Osteocyte (in vitro differentiated cells): ENCODE data around the gene BBS2. TPM values are rescaled to one million over a fixed set of nuclear protein-coding genes. Genes with fewer than 3 reads are reported as not detected.

Experiments used
- DNase-seq: peaks from one replicate; pipeline ENCODE4 v3.0.0; 2021; ENCODE audit warnings: mixed read lengths; ENCODE audit not compliant: unreplicated experiment; ENCODE audit errors: extremely low spot score
- H3K27ac Mint-ChIP-seq: one replicate; pipeline ENCODE4 v1.8.0; 2021; ENCODE audit warnings: mild to moderate bottlenecking, mixed read lengths; ENCODE audit not compliant: unreplicated experiment
- H3K27me3 Mint-ChIP-seq: one replicate; pipeline ENCODE4 v1.8.0; 2021; ENCODE audit warnings: mixed read lengths; ENCODE audit not compliant: unreplicated experiment
- H3K36me3 Mint-ChIP-seq: one replicate; pipeline ENCODE4 v1.8.0; 2021; ENCODE audit warnings: mixed read lengths; ENCODE audit not compliant: unreplicated experiment
- H3K4me1 Mint-ChIP-seq: one replicate; pipeline ENCODE4 v1.8.0; 2021; ENCODE audit warnings: mixed read lengths; ENCODE audit not compliant: unreplicated experiment
- H3K4me3 Mint-ChIP-seq: one replicate; pipeline ENCODE4 v1.8.0; 2021; ENCODE audit warnings: mild to moderate bottlenecking, moderate library complexity, mixed read lengths; ENCODE audit not compliant: unreplicated experiment
- H3K9me3 Mint-ChIP-seq: one replicate; pipeline ENCODE4 v1.8.0; 2021; ENCODE audit warnings: mixed read lengths; ENCODE audit not compliant: unreplicated experiment
- CTCF ChIP-seq: fragments of 200-600 bp; sonication (generic); IDR thresholded peaks from 2 replicates; pipeline ENCODE4 v1.5.0; 2021; ENCODE audit warnings: antibody characterized with exemption, mild to moderate bottlenecking, moderate library complexity
- total RNA-seq: library from RNA; stranded (reverse); gene quantifications from 2 replicates; pipeline ENCODE4 v1.2.1, GENCODE V29; 2021

Gene BBS2
- total RNA-seq, 1 donor from 2014 or later, result 58.7 TPM

- no peak for TF ChIP-seq CTCF
- no peaks in the 10 kb centered on the region for H3K27me3 Mint-ChIP-seq
- peaks cover 57% of the 10 kb centered on the region for H3K36me3 Mint-ChIP-seq
- no peaks in the 10 kb centered on the region for H3K9me3 Mint-ChIP-seq
- DNase-seq, result no peak
- H3K4me1 Mint-ChIP-seq, result no peaks in the 10 kb centered on the region
- no peak overlapping the region for H3K27ac Mint-ChIP-seq
- no peak overlapping the region for H3K4me3 Mint-ChIP-seq
Observed at GRCh38 chr16:56462064-56462796, 57.6 kb downstream of the BBS2 start.

DNA sequence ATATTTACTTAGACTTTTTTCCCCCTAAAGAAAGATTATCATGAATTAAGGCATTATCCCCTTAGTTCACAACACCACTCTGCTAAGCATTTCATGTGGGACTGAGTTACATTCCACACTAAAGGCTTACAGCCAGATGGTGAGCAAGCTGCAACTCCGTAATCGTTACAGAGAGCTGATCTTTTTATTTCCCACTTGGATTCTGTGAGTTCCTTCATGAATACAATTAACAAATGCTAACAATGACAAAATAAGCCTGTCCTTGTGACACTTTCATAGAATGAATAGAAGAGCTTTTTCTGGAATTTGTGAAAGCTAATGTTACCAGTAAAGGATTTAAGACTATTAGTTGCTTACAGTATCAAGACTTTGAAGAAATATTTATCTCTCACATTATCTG is 59.7 kb downstream of the BBS2 start:
- Mint-ChIP-seq H3K36me3 (peaks cover 53% of the 10 kb centered on the region), H3K4me1 (peaks cover 2% of the 10 kb centered on the region), H3K9me3 (no peaks in the 10 kb centered on the region), H3K4me3 (no peak overlapping the region), H3K27ac (no peak overlapping the region), H3K27me3 (no peaks in the 10 kb centered on the region)
- no peak for TF ChIP-seq CTCF
- no peak for DNase-seq

DNA sequence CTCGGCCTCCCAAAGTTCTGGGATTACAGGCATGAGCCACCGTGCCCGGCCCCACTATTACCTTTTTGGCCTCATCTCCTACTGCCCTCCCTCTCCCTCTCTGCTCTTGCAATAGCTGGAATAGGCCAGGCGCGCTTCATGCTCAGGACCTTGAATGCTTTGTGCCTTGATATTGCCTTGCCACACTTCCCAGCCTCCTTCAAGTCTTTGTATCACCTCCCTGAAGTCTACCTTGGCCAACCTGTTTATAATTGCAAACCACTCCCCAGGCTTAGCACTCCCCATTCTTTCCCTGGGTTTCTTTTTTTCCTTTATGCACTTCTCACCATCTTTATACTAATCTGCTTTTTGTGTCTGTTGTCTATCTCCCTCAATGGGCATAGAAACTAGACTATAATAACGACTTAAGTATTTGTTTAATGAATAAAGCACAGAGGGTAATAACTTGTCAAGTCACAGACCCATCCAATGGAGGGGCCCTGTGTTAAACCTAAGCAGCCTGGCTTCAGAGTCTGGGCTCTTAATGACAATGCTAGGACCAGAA is 61.8 kb downstream of the BBS2 start:
- no peak for TF ChIP-seq CTCF
- no peaks in the 10 kb centered on the region for H3K27me3 Mint-ChIP-seq
- H3K36me3 Mint-ChIP-seq, result peaks cover 53% of the 10 kb centered on the region
- no peak overlapping the region for H3K4me3 Mint-ChIP-seq
- DNase-seq, result no peak
- peaks cover 5% of the 10 kb centered on the region for H3K4me1 Mint-ChIP-seq
- H3K27ac Mint-ChIP-seq, result peak overlapping the region; percentile 12
- no peaks in the 10 kb centered on the region for H3K9me3 Mint-ChIP-seq

DNA sequence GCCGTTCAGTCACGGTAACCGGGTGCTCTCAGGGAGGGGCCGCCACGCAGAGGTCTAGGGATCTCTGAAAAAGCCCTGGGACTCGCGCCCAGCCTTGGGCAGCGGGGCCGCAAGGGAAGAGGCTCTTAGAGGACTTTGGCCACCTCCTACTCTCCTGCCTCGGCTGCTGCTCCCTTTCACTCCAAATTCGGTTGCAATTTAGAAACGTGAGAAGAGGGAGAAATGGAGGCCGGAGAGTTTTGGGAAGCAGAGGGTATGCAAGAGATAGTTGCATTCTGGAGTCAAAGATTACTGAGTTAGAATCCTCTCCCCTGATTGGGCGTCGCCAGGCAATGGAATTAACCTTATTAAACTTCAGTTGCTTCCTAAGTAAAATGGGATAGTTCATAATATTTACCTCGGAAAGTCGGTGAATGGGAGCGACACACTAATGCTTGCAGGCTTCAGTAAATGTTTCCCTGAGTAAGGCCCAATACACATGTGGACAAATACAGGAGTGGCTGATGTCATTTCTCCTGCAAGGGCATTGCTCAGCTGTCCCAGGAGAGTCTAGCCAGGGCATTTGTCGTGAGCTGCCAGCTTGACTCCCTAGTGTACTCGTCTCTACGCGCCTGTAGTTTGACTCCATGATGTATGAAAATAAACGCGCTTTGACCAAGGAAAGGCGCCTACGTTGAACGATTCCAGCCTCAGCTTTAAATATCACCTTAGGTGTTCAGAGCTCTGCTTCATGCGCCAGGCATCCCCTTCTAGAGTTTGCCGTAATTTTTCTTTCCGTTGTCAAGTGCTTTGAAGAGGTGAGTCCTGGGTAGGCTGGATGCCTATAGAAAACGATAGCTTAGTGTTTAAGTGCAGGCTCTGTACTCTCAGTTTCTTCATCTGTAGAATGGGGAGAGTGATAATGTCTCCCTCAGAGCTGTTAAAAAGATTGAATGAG is 67.8 kb downstream of the BBS2 start:
- peaks cover 41% of the 10 kb centered on the region for H3K4me1 Mint-ChIP-seq
- H3K27me3 Mint-ChIP-seq, result no peaks in the 10 kb centered on the region
- H3K4me3 Mint-ChIP-seq, result peak overlapping the region; percentile 98
- DNase-seq, result no peak
- H3K9me3 Mint-ChIP-seq, result no peaks in the 10 kb centered on the region
- TF ChIP-seq CTCF, result no peak
- peak overlapping the region; percentile 96 for H3K27ac Mint-ChIP-seq
- peaks cover 26% of the 10 kb centered on the region for H3K36me3 Mint-ChIP-seq
